ENCODE data around the gene LGALS12.
A peak's percentile ranks its signal among the peaks of the same experiment; 100 is the strongest.
"Not testable (repeated sequence)": the region's sequence is repeated elsewhere in the genome, so short reads cannot be mapped to it uniquely, and the experiment has no call there.

LGALS12 gene

DNA sequence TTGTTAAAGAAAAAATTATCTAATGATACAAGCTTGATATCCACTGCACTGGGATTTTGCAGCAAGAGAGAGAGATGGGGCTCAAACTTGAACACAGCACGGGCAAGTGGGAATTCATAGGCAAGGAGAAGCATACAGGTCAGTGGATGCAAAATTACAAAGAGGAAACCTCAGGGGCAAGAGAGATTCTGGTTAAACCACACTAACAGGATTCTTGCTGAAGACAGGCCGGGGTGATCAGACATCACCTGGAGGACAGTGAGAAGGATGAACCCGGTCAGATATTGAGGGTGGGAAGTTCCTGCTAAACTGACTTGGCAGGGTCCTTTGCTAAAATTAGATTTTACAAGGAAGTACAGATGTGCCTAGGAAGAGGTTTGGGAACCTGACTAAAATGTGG lies 28.2 kb downstream of the LGALS12 start:
- H3K27ac ChIP-seq: no peak overlapping the region; the same call in 1 of the 2 replicates
- TF ChIP-seq, protein P1, sequence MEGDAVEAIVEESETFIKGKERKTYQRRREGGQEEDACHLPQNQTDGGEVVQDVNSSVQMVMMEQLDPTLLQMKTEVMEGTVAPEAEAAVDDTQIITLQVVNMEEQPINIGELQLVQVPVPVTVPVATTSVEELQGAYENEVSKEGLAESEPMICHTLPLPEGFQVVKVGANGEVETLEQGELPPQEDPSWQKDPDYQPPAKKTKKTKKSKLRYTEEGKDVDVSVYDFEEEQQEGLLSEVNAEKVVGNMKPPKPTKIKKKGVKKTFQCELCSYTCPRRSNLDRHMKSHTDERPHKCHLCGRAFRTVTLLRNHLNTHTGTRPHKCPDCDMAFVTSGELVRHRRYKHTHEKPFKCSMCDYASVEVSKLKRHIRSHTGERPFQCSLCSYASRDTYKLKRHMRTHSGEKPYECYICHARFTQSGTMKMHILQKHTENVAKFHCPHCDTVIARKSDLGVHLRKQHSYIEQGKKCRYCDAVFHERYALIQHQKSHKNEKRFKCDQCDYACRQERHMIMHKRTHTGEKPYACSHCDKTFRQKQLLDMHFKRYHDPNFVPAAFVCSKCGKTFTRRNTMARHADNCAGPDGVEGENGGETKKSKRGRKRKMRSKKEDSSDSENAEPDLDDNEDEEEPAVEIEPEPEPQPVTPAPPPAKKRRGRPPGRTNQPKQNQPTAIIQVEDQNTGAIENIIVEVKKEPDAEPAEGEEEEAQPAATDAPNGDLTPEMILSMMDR (conservative IDR thresholded peaks at IDR 0.05): no peak

- H3K27ac ChIP-seq: no peak overlapping the region; the same call in 1 of the 2 replicates
- TF ChIP-seq, protein P1 (conservative IDR thresholded peaks at IDR 0.05): no peak
These were observed 29.1 kb downstream of the LGALS12 start for GRCh38 chr11:63534895-63535461.

GRCh38 chr11:63535734-63536133 lies 29.9 kb downstream of the LGALS12 start:
- peak overlapping the region; percentile 96; the same call in 1 of the 2 replicates for H3K27ac ChIP-seq
- TF ChIP-seq, protein P1 (conservative IDR thresholded peaks at IDR 0.05): no peak

DNA sequence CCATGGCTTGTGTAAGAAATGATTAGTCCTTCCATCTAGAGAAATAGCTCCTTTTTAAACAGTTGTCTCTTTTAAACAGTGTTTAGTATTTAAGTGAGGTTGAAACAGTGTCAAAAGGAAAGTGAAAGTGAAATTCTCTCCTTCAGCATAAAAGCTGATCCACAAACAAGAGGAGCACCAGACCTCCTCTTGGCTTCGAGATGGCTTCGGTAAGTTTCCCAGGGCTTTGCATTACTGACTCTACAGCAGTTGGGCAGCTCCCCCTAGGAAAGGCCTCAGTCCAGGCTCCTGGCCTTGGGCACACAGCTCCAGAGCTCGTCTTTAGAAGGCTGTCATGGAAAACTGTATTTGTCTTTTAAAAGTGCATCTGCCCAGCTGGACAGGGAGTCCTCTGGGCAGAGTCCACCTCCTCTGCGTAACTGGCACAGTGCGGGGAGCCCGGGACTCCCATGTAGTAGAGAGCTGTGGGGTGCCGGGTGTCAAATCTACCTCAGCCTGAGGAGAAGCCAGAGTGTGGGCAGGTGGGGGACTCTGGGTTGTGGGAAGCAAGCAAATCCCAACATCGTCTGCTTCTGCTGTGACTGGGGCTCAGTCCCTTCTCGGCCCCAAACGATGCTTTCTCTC lies 30.9 kb downstream of the LGALS12 start, which contains the start of gene PLAAT4:
PLAAT4 (plus strand) TSS at position 140 of the 624 bp plus-strand sequence; CDS start at position 201, 61 bp downstream.
- TF ChIP-seq, protein P1 (conservative IDR thresholded peaks at IDR 0.05): no peak
- peak within 1 kb of the TSS; percentile 96 for H3K27ac ChIP-seq

GRCh38 chr11:63537293-63538101 lies 31.6 kb downstream of the LGALS12 start:
- TF ChIP-seq, protein P1 (conservative IDR thresholded peaks at IDR 0.05): no peak; the same call in 1 of the 2 replicates
- H3K27ac ChIP-seq: peak overlapping the region; percentile 96

DNA sequence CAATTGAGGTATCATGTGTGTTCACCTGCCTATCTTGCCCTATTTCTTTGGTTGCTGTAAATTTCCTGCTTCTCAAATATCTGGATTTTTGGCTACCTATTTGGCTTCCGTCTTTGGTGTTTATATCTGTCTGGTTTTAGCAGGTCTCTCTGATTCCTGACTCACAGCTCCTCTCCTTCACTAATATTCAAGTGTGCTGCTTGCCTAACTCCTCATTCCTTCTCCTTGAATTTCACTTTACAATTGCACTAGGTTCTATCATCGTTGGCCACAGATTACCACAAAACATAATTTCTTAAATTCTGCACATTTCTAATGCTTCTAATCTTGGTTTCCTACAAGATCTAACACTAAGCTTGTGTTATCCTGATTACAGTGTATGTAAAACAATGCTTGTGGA lies 36.6 kb downstream of the LGALS12 start:
- H3K27ac ChIP-seq: not testable (repeated sequence)

DNA sequence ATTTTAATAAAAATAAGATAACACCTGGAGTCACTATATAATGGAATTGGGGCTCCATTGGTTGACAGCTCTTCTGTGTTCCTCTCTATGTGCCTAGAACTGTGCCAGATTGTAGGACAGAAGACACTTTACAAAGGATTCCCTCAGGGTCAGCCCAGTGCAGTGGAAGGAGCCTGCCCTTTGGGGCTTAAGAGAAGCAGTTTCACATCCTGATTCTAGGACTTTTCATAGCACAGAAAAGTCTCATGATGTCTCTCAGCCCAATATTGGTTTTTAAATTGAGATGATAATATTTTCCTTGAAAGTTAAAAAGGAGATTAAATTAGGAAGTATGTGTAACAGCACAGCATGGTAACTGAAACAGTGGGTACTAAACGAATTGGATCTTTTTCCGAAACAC lies 37.8 kb downstream of the LGALS12 start:
- TF ChIP-seq, protein P1 (conservative IDR thresholded peaks at IDR 0.05): no peak
- H3K27ac ChIP-seq: no peak overlapping the region

All from VCaP (cell line).